Astrocyte (in vitro differentiated cells and primary cell): Measurements from ENCODE around the gene E2F1. TPM values are rescaled to one million over a fixed set of nuclear protein-coding genes. Genes with fewer than 3 reads are reported as not detected.
A peak's percentile ranks its signal among the peaks of the same experiment; 100 is the strongest.

Source experiments
- DNase-seq: peaks from one replicate; pipeline ENCODE4 v3.0.0-alpha.2; 2010; ENCODE audit warnings: low read depth
- FAIRE-seq: peaks from 2 replicates; lab custom pipeline; 2011; peaks lifted over from hg19 to GRCh38; lab: Jason Lieb, UNC
- H2AFZ ChIP-seq: 2 replicates; pipeline ENCODE4 v1.6.0; 2012; ENCODE audit warnings: low read depth, low read length, inconsistent platforms
- H3K27ac ChIP-seq: 2 replicates; pipeline ENCODE4 v1.5.1; 2011; ENCODE audit warnings: low read depth, low read length, inconsistent platforms
- H3K27me3 ChIP-seq: 2 replicates; pipeline ENCODE4 v1.6.0; 2011; ENCODE audit warnings: low read length, inconsistent platforms; ENCODE audit not compliant: insufficient read depth
- H3K36me3 ChIP-seq: 2 replicates; pipeline ENCODE4 v1.5.1; 2011; ENCODE audit warnings: low read length, inconsistent platforms; ENCODE audit not compliant: insufficient read depth
- H3K4me1 ChIP-seq: 2 replicates; pipeline ENCODE4 v1.5.1; 2011; ENCODE audit warnings: low read length, inconsistent platforms; ENCODE audit not compliant: insufficient read depth
- H3K4me2 ChIP-seq: 2 replicates; pipeline ENCODE4 v1.6.0; 2012; ENCODE audit warnings: low read length, inconsistent platforms
- H3K4me3 ChIP-seq: 2 replicates; pipeline ENCODE4 v1.5.1; 2011; ENCODE audit warnings: low read depth, mild to moderate bottlenecking, low read length, inconsistent platforms; ENCODE audit not compliant: insufficient read depth
- H3K79me2 ChIP-seq: 2 replicates; pipeline ENCODE4 v1.6.0; 2012; ENCODE audit warnings: mild to moderate bottlenecking, low read length, inconsistent platforms; ENCODE audit not compliant: insufficient read depth
- H3K9ac ChIP-seq: 2 replicates; pipeline ENCODE4 v1.6.0; 2012; ENCODE audit warnings: mild to moderate bottlenecking, low read length, inconsistent platforms
- H3K9me3 ChIP-seq: 2 replicates; pipeline ENCODE4 v1.5.1; 2012; ENCODE audit warnings: low read depth, mild to moderate bottlenecking, low read length, inconsistent platforms; ENCODE audit not compliant: insufficient read depth
- H4K20me1 ChIP-seq: 2 replicates; pipeline ENCODE4 v1.6.0; 2012; ENCODE audit warnings: low read length, inconsistent platforms; ENCODE audit not compliant: insufficient read depth
- H3K27ac Mint-ChIP-seq: one replicate; pipeline ENCODE4 v1.8.0; 2021; ENCODE audit warnings: mild to moderate bottlenecking, mixed read lengths; ENCODE audit not compliant: unreplicated experiment
- H3K27me3 Mint-ChIP-seq: one replicate; pipeline ENCODE4 v1.8.0; 2021; ENCODE audit warnings: low read depth, mixed read lengths; ENCODE audit not compliant: unreplicated experiment
- H3K36me3 Mint-ChIP-seq: one replicate; pipeline ENCODE4 v1.8.0; 2021; ENCODE audit warnings: low read depth, mixed read lengths; ENCODE audit not compliant: unreplicated experiment
- H3K4me1 Mint-ChIP-seq: one replicate; pipeline ENCODE4 v1.8.0; 2021; ENCODE audit warnings: low read depth, mixed read lengths; ENCODE audit not compliant: unreplicated experiment
- H3K4me3 Mint-ChIP-seq: one replicate; pipeline ENCODE4 v1.8.0; 2021; ENCODE audit warnings: mild to moderate bottlenecking, moderate library complexity, mixed read lengths; ENCODE audit not compliant: unreplicated experiment
- H3K9me3 Mint-ChIP-seq: one replicate; pipeline ENCODE4 v1.8.0; 2021; ENCODE audit warnings: mild to moderate bottlenecking, mixed read lengths; ENCODE audit not compliant: unreplicated experiment
- CTCF ChIP-seq: IDR thresholded peaks from 2 replicates; pipeline ENCODE4 v1.5.1; 2011; ENCODE audit warnings: low read depth, mild to moderate bottlenecking, inconsistent platforms, low read length, moderate library complexity; ENCODE audit not compliant: insufficient read depth
- EZH2 ChIP-seq: IDR thresholded peaks from 2 replicates; pipeline ENCODE4 v1.6.1; 2012; ENCODE audit warnings: mild to moderate bottlenecking, low read length, inconsistent platforms; ENCODE audit not compliant: insufficient read depth
- total RNA-seq: library from RNA; stranded (reverse); gene quantifications from 2 replicates; pipeline ENCODE4 v1.2.1, GENCODE V29; 2021

Gene E2F1
- total RNA-seq, 1 donor from 2014 or later, result 2.3 TPM

GRCh38 chr20:33667676-33668465, 18.3 kb downstream of the E2F1 start:
- Mint-ChIP-seq H3K36me3 (peaks cover 22% of the 10 kb centered on the region), H3K27ac (peak overlapping the region; percentile 75), H3K9me3 (no peaks in the 10 kb centered on the region), H3K4me1 (peaks cover 23% of the 10 kb centered on the region), H3K27me3 (peaks cover 2% of the 10 kb centered on the region), H3K4me3 (peak overlapping the region; percentile 20)
- H3K27ac ChIP-seq, result no peak overlapping the region
- TF ChIP-seq CTCF, result peak; percentile 72
- no peak for TF ChIP-seq EZH2
- DNase-seq (no peak), FAIRE-seq (no peak)
- H3K79me2 ChIP-seq, result peaks cover under 1% of the 10 kb centered on the region
- H2AFZ ChIP-seq, result peak overlapping the region; percentile 86
- no peaks in the 10 kb centered on the region for H3K27me3 ChIP-seq
- peak overlapping the region; percentile 62 for H3K4me3 ChIP-seq
- peak overlapping the region; percentile 94 for H3K4me2 ChIP-seq
- H3K9me3 ChIP-seq, result no peaks in the 10 kb centered on the region
- no peaks in the 10 kb centered on the region for H3K36me3 ChIP-seq
- peaks cover 42% of the 10 kb centered on the region for H3K4me1 ChIP-seq
- H3K9ac ChIP-seq, result peak overlapping the region; percentile 58
- H4K20me1 ChIP-seq, result peaks cover 43% of the 10 kb centered on the region

- Histone ChIP-seq H3K4me2 (peak overlapping the region; percentile 94), H3K79me2 (no peaks in the 10 kb centered on the region), H3K9ac (peak overlapping the region; percentile 58), H4K20me1 (peaks cover 37% of the 10 kb centered on the region), H3K27ac (no peak overlapping the region), H3K4me3 (peak overlapping the region; percentile 62), H3K9me3 (no peaks in the 10 kb centered on the region), H3K27me3 (no peaks in the 10 kb centered on the region), H3K4me1 (peaks cover 36% of the 10 kb centered on the region), H3K36me3 (no peaks in the 10 kb centered on the region), H2AFZ (peak overlapping the region; percentile 86)
- no peak overlapping the region for H3K27ac Mint-ChIP-seq
- H3K9me3 Mint-ChIP-seq, result no peaks in the 10 kb centered on the region
- TF ChIP-seq CTCF (no peak), EZH2 (peak; percentile 16)
- H3K27me3 Mint-ChIP-seq, result peaks cover 2% of the 10 kb centered on the region
- peaks cover 25% of the 10 kb centered on the region for H3K4me1 Mint-ChIP-seq
- H3K36me3 Mint-ChIP-seq, result peaks cover 21% of the 10 kb centered on the region
- DNase-seq (no peak), FAIRE-seq (no peak)
- peak overlapping the region; percentile 20 for H3K4me3 Mint-ChIP-seq
Measured at GRCh38 chr20:33667245-33667675, 18.9 kb downstream of the E2F1 start.
